Ishikawa (cell line): Measurements from ENCODE around the gene BMP4.

Source experiments
- CEBPB ChIP-seq: IDR thresholded peaks from 2 replicates; pipeline ENCODE4 v1.6.1; 2012
- CREB1 ChIP-seq: IDR thresholded peaks from 2 replicates; pipeline ENCODE4 v1.6.1; 2012; ENCODE audit warnings: low read depth
- EGR1 ChIP-seq: IDR thresholded peaks from 2 replicates; pipeline ENCODE4 v1.6.1; 2012
- EP300 ChIP-seq: IDR thresholded peaks from 2 replicates; pipeline ENCODE4 v1.6.1; 2012; ENCODE audit warnings: borderline replicate concordance
- FOXM1 ChIP-seq: IDR thresholded peaks from 2 replicates; pipeline ENCODE4 v1.6.1; 2012; ENCODE audit warnings: low read depth, borderline replicate concordance
- MAX ChIP-seq: IDR thresholded peaks from 2 replicates; pipeline ENCODE4 v1.6.1; 2012
- NFIC ChIP-seq: IDR thresholded peaks from 2 replicates; pipeline ENCODE4 v1.6.1; 2012
- RAD21 ChIP-seq: IDR thresholded peaks from 2 replicates; pipeline ENCODE4 v1.6.1; 2012; ENCODE audit warnings: low read depth
- REST ChIP-seq: IDR thresholded peaks from 2 replicates; pipeline ENCODE4 v1.6.1; 2012; ENCODE audit warnings: low read depth, mild to moderate bottlenecking
- TAF1 ChIP-seq: IDR thresholded peaks from 2 replicates; pipeline ENCODE4 v1.6.1; 2012; ENCODE audit warnings: low read depth, mild to moderate bottlenecking
- TCF12 ChIP-seq: IDR thresholded peaks from 2 replicates; pipeline ENCODE4 v1.6.1; 2012; ENCODE audit warnings: low read depth
- TEAD4 ChIP-seq: IDR thresholded peaks from 2 replicates; pipeline ENCODE4 v1.6.1; 2012
- USF1 ChIP-seq: IDR thresholded peaks from 2 replicates; pipeline ENCODE4 v1.6.1; 2012
- YY1 ChIP-seq: IDR thresholded peaks from 2 replicates; pipeline ENCODE4 v1.6.1; 2012; ENCODE audit warnings: low read depth
- ZBTB7A ChIP-seq: IDR thresholded peaks from 2 replicates; pipeline ENCODE4 v1.6.1; 2012; ENCODE audit warnings: low read depth

Gene BMP4

GRCh38 chr14:53915364-53916014 lies 41.1 kb downstream of the BMP4 start:
- TF ChIP-seq CEBPB = no peak
- TF ChIP-seq TCF12 = no peak
- TF ChIP-seq TAF1 = no peak
- TF ChIP-seq RAD21 = no peak
- no peak for TF ChIP-seq REST
- no peak for TF ChIP-seq CREB1
- no peak for TF ChIP-seq EP300
- no peak for TF ChIP-seq ZBTB7A
- TF ChIP-seq TEAD4 = no peak
- TF ChIP-seq MAX = no peak
- TF ChIP-seq YY1 = no peak
- TF ChIP-seq NFIC = no peak

- TF ChIP-seq USF1 (no peak), RAD21 (no peak), YY1 (no peak)
Measured at GRCh38 chr14:53912021-53912420, 44.6 kb downstream of the BMP4 start.

GRCh38 chr14:53908416-53908815 lies 48.2 kb downstream of the BMP4 start:
- no peak for TF ChIP-seq YY1
- no peak for TF ChIP-seq REST
- TF ChIP-seq FOXM1 = no peak
- no peak for TF ChIP-seq CEBPB
- no peak for TF ChIP-seq TEAD4
- no peak for TF ChIP-seq EP300
- no peak for TF ChIP-seq TAF1
- no peak for TF ChIP-seq MAX
- TF ChIP-seq EGR1 = no peak
- no peak for TF ChIP-seq CREB1

- TF ChIP-seq EGR1 = no peak
- no peak for TF ChIP-seq TAF1
- TF ChIP-seq MAX = no peak
- no peak for TF ChIP-seq NFIC
- TF ChIP-seq TCF12 = no peak
- no peak for TF ChIP-seq ZBTB7A
- TF ChIP-seq RAD21 = no peak
- no peak for TF ChIP-seq TEAD4
- TF ChIP-seq EP300 = no peak
- TF ChIP-seq REST = no peak
- TF ChIP-seq CEBPB = no peak
Measured at GRCh38 chr14:53902307-53902706, 54.3 kb downstream of the BMP4 start.

- TF ChIP-seq ZBTB7A (no peak), CREB1 (no peak), TEAD4 (no peak), MAX (no peak), NFIC (no peak), USF1 (no peak), CEBPB (no peak), EGR1 (no peak), RAD21 (no peak), FOXM1 (no peak), TAF1 (no peak), YY1 (no peak), EP300 (no peak)
Measured at GRCh38 chr14:53900499-53900898, 56.1 kb downstream of the BMP4 start.
